Measurements from ENCODE around the gene ZFAND3. TPM values are rescaled to one million over a fixed set of nuclear protein-coding genes. Genes with fewer than 3 reads are reported as not detected.

The ZFAND3 gene
- polyA plus RNA-seq, 1 donor from 2014 or later, result 19.7 TPM

DNA sequence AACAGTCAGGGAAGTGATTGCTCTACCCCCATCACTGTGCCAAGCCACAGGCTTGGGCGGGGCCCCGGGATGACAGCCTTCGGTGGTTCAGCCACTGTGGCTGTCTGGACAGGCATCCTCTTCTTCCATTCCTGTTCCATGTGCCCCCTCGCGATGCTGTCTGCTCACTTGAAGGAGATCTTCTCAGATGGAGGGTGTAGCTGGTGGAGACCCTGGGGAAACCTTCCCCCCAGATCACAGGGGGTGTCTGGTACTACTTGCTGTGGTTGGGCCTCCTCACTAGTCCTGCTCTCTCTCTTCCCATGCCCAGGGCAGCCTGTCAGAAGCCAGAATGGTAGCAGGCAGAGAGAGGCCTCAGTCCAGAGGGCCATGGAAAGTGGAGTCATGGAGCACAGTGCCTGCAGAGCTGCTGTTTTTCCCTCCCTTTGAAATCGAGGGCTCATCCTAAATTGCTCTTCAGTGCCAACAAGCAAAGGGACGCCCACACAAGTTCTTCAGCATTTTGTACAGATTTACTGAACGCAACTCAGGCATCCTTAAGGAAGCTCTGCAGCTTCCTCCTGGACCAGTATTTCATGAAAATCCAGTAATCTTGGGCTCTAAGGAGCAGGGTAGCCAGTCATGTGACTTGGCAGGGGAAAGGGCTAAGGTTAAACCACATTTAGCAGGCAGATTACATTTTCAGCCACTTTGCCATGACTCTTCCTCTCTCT is 326.6 kb downstream of the ZFAND3 start:
- H4K20me1 ChIP-seq (ENCODE audit: insufficient read depth), result no peaks in the 10 kb centered on the region
- H3K27me3 ChIP-seq (ENCODE audit: insufficient read depth, low read depth, low read length), result no peaks in the 10 kb centered on the region
- H3K9me3 ChIP-seq (ENCODE audit: low read length), result no peaks in the 10 kb centered on the region
- no peak overlapping the region for H2AFZ ChIP-seq (ENCODE audit: low read depth, low read length)
- no peaks in the 10 kb centered on the region for H3K79me2 ChIP-seq (replicated peaks; ENCODE audit: insufficient read depth, low read length)
- no peak overlapping the region for H3K27ac ChIP-seq (ENCODE audit: low read length)
- H3K4me3 ChIP-seq (ENCODE audit: low read length), result no peak overlapping the region
- no peak overlapping the region for H3K4me2 ChIP-seq (ENCODE audit: low read length)
- TF ChIP-seq TAF1 (IDR thresholded peaks at IDR 0.05; ENCODE audit: low read depth), result no peak
- TF ChIP-seq EP300 (conservative IDR thresholded peaks at IDR 0.05; ENCODE audit: poor library complexity, severe bottlenecking), result no peak
- no peak for TF ChIP-seq SMC3 (conservative IDR thresholded peaks at IDR 0.05; ENCODE audit: poor library complexity)
- TF ChIP-seq, protein P1, sequence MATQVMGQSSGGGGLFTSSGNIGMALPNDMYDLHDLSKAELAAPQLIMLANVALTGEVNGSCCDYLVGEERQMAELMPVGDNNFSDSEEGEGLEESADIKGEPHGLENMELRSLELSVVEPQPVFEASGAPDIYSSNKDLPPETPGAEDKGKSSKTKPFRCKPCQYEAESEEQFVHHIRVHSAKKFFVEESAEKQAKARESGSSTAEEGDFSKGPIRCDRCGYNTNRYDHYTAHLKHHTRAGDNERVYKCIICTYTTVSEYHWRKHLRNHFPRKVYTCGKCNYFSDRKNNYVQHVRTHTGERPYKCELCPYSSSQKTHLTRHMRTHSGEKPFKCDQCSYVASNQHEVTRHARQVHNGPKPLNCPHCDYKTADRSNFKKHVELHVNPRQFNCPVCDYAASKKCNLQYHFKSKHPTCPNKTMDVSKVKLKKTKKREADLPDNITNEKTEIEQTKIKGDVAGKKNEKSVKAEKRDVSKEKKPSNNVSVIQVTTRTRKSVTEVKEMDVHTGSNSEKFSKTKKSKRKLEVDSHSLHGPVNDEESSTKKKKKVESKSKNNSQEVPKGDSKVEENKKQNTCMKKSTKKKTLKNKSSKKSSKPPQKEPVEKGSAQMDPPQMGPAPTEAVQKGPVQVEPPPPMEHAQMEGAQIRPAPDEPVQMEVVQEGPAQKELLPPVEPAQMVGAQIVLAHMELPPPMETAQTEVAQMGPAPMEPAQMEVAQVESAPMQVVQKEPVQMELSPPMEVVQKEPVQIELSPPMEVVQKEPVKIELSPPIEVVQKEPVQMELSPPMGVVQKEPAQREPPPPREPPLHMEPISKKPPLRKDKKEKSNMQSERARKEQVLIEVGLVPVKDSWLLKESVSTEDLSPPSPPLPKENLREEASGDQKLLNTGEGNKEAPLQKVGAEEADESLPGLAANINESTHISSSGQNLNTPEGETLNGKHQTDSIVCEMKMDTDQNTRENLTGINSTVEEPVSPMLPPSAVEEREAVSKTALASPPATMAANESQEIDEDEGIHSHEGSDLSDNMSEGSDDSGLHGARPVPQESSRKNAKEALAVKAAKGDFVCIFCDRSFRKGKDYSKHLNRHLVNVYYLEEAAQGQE (IDR thresholded peaks at IDR 0.05; ENCODE audit: borderline replicate concordance), result no peak
- TF ChIP-seq RAD21 (conservative IDR thresholded peaks at IDR 0.05), result no peak
- no peak for TF ChIP-seq EZH2 (IDR thresholded peaks at IDR 0.05; ENCODE audit: borderline replicate concordance, insufficient read depth, low read length, poor library complexity, severe bottlenecking)
- TF ChIP-seq MXI1 (conservative IDR thresholded peaks at IDR 0.05; ENCODE audit: poor library complexity, severe bottlenecking), result no peak
- TF ChIP-seq POLR2AphosphoS5 (IDR thresholded peaks at IDR 0.05), result no peak
- TF ChIP-seq CTCF (IDR thresholded peaks at IDR 0.05; ENCODE audit: poor library complexity, severe bottlenecking), result no peak
- H3K9me2 ChIP-seq (ENCODE audit: insufficient read depth, low read length), result no peaks in the 10 kb centered on the region
- no peaks in the 10 kb centered on the region for H3K36me3 ChIP-seq (ENCODE audit: insufficient read depth, low read length)
- H3K9ac ChIP-seq (ENCODE audit: low read length), result no peak overlapping the region
- H3F3A ChIP-seq (ENCODE audit: insufficient read depth, low read length, poor library complexity, severe bottlenecking), result no peaks in the 10 kb centered on the region

DNA sequence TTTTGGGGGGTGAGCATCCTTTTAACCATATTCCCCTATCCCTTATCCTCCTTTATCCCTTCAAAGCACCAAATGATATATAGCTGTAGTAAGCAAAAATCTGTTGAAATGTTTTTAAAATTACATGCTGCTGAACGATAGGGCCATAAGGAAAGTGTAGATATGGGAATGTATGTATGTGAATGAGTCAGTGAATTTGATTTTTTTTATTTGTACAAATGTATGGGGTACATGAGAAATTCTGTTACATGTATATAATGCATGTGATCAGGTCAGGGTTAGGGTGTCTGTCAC is 327.2 kb downstream of the ZFAND3 start:
- Histone ChIP-seq H3K79me2 (replicated peaks; ENCODE audit: insufficient read depth, low read length) (no peaks in the 10 kb centered on the region), H3K9ac (ENCODE audit: low read length) (no peak overlapping the region), H4K20me1 (ENCODE audit: insufficient read depth) (no peaks in the 10 kb centered on the region), H3F3A (ENCODE audit: insufficient read depth, low read length, poor library complexity, severe bottlenecking) (no peaks in the 10 kb centered on the region), H3K27me3 (ENCODE audit: insufficient read depth, low read depth, low read length) (no peaks in the 10 kb centered on the region), H2AFZ (ENCODE audit: low read depth, low read length) (no peak overlapping the region), H3K36me3 (ENCODE audit: insufficient read depth, low read length) (no peaks in the 10 kb centered on the region), H3K9me3 (ENCODE audit: low read length) (no peaks in the 10 kb centered on the region), H3K4me3 (ENCODE audit: low read length) (no peak overlapping the region), H3K4me2 (ENCODE audit: low read length) (no peak overlapping the region), H3K9me2 (ENCODE audit: insufficient read depth, low read length) (no peaks in the 10 kb centered on the region), H3K27ac (ENCODE audit: low read length) (no peak overlapping the region)
- TF ChIP-seq SMC3 (conservative IDR thresholded peaks at IDR 0.05; ENCODE audit: poor library complexity), result no peak
- TF ChIP-seq TAF1 (IDR thresholded peaks at IDR 0.05; ENCODE audit: low read depth), result no peak
- TF ChIP-seq POLR2AphosphoS5 (IDR thresholded peaks at IDR 0.05), result no peak
- no peak for TF ChIP-seq RAD21 (conservative IDR thresholded peaks at IDR 0.05)
- no peak for TF ChIP-seq MXI1 (conservative IDR thresholded peaks at IDR 0.05; ENCODE audit: poor library complexity, severe bottlenecking)
- TF ChIP-seq EZH2 (IDR thresholded peaks at IDR 0.05; ENCODE audit: borderline replicate concordance, insufficient read depth, low read length, poor library complexity, severe bottlenecking), result no peak
- no peak for TF ChIP-seq EP300 (conservative IDR thresholded peaks at IDR 0.05; ENCODE audit: poor library complexity, severe bottlenecking)
- TF ChIP-seq, protein P1 (IDR thresholded peaks at IDR 0.05; ENCODE audit: borderline replicate concordance), result no peak
- no peak for TF ChIP-seq CTCF (IDR thresholded peaks at IDR 0.05; ENCODE audit: poor library complexity, severe bottlenecking)

Measured in neural cell (in vitro differentiated cells).